Measurements from ENCODE around the gene ARMCX4. TPM values are rescaled to one million over a fixed set of nuclear protein-coding genes. Genes with fewer than 3 reads are reported as not detected.

ARMCX4 gene
- total RNA-seq: 1 to 10 TPM; 1.1 to 5.9 (median 2.9) TPM
- long read RNA-seq, partial matches to known transcripts: 0 of 1 reads
- long read RNA-seq, other reads (novel, unspliced or antisense): 1 of 1 reads

DNA sequence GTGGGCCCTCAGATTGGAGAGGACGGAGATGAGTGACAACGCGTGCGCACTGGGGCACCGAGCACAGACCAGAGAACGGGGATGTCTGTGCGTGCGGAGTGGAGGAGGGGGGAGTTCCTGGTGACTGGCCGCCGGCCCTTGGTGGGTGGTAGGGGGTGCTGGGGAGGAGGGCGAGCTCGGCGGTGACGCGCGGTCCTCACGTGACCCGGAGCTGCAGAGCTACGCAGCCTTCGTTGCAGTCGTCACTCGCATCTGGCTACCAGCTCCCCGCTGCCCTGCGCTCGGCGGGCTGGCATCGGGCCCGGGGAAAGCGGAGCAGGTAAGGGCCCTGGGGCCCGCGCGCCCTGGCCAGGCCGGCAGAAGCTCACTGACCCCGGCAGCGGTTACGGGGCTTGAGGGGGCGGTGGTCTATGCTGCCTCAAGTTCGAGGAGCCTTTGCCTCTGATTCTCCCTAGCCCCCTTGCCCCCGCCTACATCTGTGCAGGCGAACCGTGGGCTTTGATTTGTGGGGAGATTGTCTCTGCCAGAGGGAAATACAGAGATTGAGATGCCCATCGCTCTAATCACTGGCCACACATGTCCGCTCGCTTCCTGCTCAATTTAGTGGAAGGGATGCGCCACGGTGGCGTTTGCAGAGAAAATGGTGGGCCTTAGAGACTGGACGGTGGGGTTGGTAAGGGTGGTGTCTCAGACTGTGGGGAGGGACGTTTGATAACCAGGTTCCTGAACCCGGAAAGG, at the start of gene ARMCX4:
Gene ARMCX4 (plus strand): TSS at position 245 of the 738 bp plus-strand sequence. CDS start 3,134 bp downstream, outside the sequence.
- H3K9me3 ChIP-seq: no peaks in the 10 kb centered on the region
- H3K27ac ChIP-seq: no peak within 1 kb of the TSS
- H3K36me3 ChIP-seq: no peaks in the 10 kb centered on the region
- no peaks in the 10 kb centered on the region for H3K4me1 ChIP-seq
- H3K27me3 ChIP-seq: no peaks in the 10 kb centered on the region
- TF ChIP-seq POLR2A (IDR thresholded peaks at IDR 0.05): no peak
- no peak for TF ChIP-seq CTCF (IDR thresholded peaks at IDR 0.05)
- DNase-seq (peak; percentile 38 to 58 (median 46)), ATAC-seq (peak; percentile 56 to 77 (median 61))
- intact Hi-C loops (cut with DNase I): no loop called here
- 37% methylated on average over 15 of the region's 50 CpGs for WGBS (ENCODE audit: insufficient coverage, low coverage, low lambda C conversion rate, missing lambda C conversion rate)
- peak within 1 kb of the TSS; percentile 7 to 33 (median 16) for H3K4me3 ChIP-seq

DNA sequence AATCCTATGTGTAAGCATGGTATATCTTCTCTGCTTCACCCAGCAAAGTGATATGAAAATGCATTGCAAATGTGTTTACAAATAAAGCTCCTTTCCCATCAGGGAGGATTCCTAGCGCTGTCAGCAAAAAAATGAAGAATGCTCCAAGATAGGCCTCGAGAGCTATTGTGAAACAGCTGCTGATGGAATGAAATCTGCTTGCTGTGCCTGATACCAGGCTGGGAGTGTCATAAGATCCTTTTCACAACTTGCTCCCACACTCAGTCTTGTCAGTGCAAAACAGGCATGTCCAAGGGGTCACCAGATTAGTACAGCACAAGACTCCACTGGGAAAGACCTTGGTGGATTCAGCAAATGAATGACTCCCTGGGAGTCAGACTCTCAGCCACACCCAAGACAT, 43.2 kb upstream of the ARMCX4 start:
- ATAC-seq (no peak), DNase-seq (no peak)
- WGBS (ENCODE audit: insufficient coverage, low coverage, low lambda C conversion rate, missing lambda C conversion rate): 66% methylated on average over 2 of the region's 2 CpGs
- no peak overlapping the region for H3K4me3 ChIP-seq
- intact Hi-C loops (cut with DNase I): no loop called here
- no peak overlapping the region for H3K27ac ChIP-seq
- no peaks in the 10 kb centered on the region for H3K9me3 ChIP-seq
- no peaks in the 10 kb centered on the region for H3K27me3 ChIP-seq
- H3K36me3 ChIP-seq: peaks cover 0 to 6% (median 4%) of the 10 kb centered on the region in 4 donors
- TF ChIP-seq POLR2A (IDR thresholded peaks at IDR 0.05): no peak
- no peak for TF ChIP-seq CTCF (IDR thresholded peaks at IDR 0.05)
- no peaks in the 10 kb centered on the region for H3K4me1 ChIP-seq

GRCh38 chrX:101449279-101449678, 36.0 kb upstream of the ARMCX4 start:
- WGBS (ENCODE audit: insufficient coverage, low coverage, low lambda C conversion rate, missing lambda C conversion rate): 100% methylated on average over 1 of the region's 1 CpG
- Histone ChIP-seq H3K36me3 (no peaks in the 10 kb centered on the region), H3K27ac (no peak overlapping the region), H3K4me1 (no peaks in the 10 kb centered on the region), H3K4me3 (no peak overlapping the region), H3K9me3 (no peaks in the 10 kb centered on the region), H3K27me3 (no peaks in the 10 kb centered on the region)
- ATAC-seq (no peak), DNase-seq (no peak)
- intact Hi-C loops (cut with DNase I): no loop called here
- no peak for TF ChIP-seq POLR2A (IDR thresholded peaks at IDR 0.05)
- no peak for TF ChIP-seq CTCF (IDR thresholded peaks at IDR 0.05)

DNA sequence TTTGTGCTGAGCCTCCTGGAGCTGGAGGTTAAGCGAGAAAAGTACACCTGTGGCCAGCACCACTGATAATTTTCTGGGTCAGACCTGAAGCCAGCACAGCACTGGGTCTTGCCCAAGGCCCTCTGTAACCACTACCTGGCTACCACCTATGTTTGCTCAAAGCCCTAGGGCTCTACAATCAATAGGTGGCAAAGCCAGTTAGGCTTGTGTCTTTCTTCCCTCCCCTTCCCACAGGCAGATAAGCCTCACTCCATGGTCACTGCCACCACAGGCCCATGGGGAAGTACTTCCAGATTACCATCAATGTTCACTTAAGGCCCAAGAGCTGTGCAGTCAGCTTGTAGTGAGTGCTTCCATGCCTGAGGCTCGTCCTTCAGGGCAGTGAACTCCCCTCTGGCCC, 35.2 kb upstream of the ARMCX4 start:
- intact Hi-C loops (cut with DNase I): no loop called here
- H3K36me3 ChIP-seq: no peaks in the 10 kb centered on the region
- no CpG with 5 or more reads among the region's 2 CpGs for WGBS (ENCODE audit: insufficient coverage, low coverage, low lambda C conversion rate, missing lambda C conversion rate)
- ATAC-seq (peak in 1 of 4 donors; percentile 64), DNase-seq (peak in 1 of 3 donors; percentile 47)
- no peak overlapping the region for H3K27ac ChIP-seq
- no peak overlapping the region for H3K4me3 ChIP-seq
- no peaks in the 10 kb centered on the region for H3K9me3 ChIP-seq
- TF ChIP-seq CTCF (IDR thresholded peaks at IDR 0.05) (no peak), POLR2A (IDR thresholded peaks at IDR 0.05) (no peak)
- H3K4me1 ChIP-seq: no peaks in the 10 kb centered on the region
- H3K27me3 ChIP-seq: no peaks in the 10 kb centered on the region
